Cerebellar cortex (tissue), 1 donor: ENCODE data around the gene MAPK8.
"Not testable (repeated sequence)": the region's sequence is repeated elsewhere in the genome, so short reads cannot be mapped to it uniquely, and the experiment has no call there.

Source experiments
- DNase-seq: peaks from one replicate; pipeline ENCODE4 v3.0.0-alpha.2; 2015; ENCODE audit warnings: low spot score

MAPK8 gene

GRCh38 chr10:48336978-48337599, 30.6 kb downstream of the MAPK8 start:
- DNase-seq = no peak

DNA sequence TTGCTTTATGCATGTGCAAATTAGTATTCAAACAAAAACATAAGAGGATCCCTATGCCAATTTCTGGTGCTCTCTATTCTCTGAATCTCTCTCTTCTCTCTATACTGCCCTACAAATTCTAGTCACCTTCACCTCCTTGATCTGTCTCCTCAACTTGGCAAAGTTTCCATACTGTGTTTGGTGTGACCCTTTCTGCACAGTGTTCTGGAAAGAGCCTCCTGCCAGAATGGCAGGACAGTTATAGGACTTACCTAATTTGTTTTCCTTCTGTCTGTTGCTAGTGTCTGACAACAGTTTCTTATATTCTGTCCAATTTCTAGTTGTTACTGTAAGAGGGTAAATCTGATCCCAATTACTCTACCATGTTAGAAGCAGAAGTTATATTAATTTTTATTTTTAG, 34.3 kb downstream of the MAPK8 start:
- DNase-seq = no peak

GRCh38 chr10:48343106-48343505, 36.6 kb downstream of the MAPK8 start:
- no peak for DNase-seq

DNA sequence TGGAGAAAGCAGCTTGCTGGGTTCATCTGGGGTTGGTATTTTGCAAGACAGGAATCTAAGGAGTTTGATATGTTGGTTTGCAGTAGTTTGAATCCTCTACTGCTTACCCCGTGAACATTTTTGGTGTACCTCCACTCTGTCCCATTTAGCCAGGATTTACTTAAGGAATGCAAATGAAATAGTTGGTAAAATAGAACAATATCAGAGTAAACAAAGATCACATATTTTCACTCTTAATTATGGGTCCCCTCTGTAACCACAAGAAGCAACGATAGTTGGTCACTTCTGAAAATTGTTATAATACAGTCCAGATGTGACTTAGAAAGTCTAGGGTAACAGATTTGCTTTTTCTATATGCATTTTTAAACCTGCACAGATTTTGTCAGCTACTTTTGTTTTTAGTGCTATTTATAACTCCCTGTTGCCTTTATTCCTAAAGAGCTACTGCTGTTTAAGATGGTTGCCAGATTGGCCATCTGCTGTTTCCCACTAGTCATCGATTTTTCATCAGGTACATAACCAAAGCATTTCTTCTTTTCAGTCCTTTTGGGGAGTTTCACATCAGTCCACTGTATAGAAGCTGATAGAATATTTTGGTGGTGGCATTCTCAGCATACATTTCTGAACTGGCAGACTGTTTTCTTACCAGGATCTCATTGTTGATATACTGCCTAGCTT, 37.6 kb downstream of the MAPK8 start:
- no peak for DNase-seq

DNA sequence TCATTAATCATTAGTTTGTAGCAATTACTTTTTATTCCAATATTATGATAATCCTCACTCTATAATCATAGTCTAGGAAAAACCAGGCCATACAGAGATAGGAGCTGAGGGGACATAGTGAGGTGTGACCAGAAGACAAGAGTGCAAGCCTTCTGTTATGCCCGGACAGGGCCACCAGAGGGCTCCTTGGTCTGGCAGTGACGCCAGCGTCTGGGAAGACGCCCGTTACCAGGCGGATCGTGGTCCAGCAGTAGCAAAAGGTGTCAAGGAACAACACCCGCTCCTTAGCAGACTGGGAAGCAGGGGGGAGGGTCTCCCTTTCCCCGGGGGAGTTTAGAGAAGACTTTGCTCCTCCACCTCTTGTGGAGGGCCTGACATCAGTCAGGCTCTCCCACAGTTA, 39.8 kb downstream of the MAPK8 start:
- not testable (repeated sequence) for DNase-seq

DNA sequence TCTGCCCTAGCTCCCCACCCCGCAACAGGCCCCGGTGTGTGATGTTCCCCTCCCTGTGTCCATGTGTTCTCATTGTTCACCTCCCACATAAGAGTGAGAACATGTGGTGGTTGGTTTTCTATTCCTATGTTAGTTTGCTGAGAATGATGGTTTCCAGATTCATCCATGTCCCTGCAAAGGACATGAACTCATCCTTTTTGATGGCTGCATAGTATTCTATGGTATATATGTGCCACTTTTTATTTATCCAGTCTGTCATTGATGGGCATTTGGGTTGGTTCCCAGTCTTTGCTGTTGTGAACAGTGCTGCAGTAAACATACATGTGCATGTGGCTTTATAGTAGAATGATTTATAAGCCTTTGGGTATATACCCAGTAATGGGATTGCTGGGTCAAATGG, 41.1 kb downstream of the MAPK8 start:
- not testable (repeated sequence) for DNase-seq

- not testable (repeated sequence) for DNase-seq
Measured at GRCh38 chr10:48347943-48348342, 41.5 kb downstream of the MAPK8 start.

- no peak for DNase-seq
Measured at GRCh38 chr10:48353246-48353645, 46.8 kb downstream of the MAPK8 start.

- DNase-seq = no peak
Measured at GRCh38 chr10:48357631-48358030, 51.2 kb downstream of the MAPK8 start.

DNA sequence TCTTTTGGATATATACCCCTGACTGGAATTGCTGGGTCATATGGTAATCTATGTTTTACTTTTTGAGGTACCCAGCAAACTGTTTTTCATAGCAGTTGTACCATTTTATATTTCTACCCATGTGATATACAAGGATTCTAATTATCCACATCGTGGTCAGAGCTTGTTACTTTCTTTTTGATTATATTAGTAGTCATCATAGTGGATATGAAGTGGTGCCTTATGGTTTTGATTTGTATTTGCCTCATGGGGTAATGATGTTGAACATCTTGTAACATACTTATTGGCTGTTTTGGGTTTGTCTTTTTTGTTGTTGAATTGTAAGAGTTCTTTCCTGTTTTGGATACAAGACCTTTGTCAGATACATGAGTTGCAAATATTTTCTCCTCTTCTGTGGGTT, 51.7 kb downstream of the MAPK8 start:
- DNase-seq = no peak

DNA sequence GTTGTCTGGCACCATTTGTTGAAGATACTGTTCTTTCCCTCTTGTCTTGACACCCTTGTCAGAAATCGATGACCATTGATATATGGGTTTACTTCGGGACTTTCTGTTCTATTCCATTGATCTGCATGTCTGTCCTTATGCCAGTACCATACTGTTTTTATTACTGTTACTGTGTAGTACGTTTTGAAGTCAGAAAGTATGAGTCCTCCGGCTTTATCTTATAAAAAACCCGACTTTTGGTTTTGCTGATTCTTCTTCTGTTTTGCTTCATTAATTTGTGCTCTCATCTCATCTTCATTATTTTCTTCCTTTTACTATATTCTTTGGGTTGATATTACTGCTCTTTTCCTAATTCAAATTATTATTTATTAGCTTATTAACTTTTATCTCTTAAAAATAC, 52.4 kb downstream of the MAPK8 start:
- DNase-seq = no peak

DNA sequence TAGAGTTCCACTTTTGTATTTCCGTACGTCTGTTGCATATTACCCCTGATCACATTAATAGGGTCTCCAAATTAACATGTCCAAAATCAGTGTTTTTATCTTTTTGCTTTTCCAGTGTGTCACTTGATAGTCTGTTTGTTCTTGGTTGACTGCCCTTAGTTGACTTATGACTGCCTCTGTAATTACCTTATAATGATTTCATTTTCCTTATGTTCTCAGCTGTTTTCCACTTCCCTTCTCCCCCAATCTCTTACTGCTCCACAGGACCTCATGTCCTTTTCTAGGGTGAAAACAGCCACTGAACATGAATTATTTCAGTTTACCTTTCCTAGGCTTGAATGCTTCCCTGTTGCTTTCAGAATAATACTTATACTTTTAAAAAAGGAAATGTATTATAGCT, 54.7 kb downstream of the MAPK8 start:
- no peak for DNase-seq

GRCh38 chr10:48363617-48364355, 57.3 kb downstream of the MAPK8 start:
- peak; percentile 81 for DNase-seq

- DNase-seq = peak; percentile 21
Measured at GRCh38 chr10:48364659-48365405, 58.4 kb downstream of the MAPK8 start.

DNA sequence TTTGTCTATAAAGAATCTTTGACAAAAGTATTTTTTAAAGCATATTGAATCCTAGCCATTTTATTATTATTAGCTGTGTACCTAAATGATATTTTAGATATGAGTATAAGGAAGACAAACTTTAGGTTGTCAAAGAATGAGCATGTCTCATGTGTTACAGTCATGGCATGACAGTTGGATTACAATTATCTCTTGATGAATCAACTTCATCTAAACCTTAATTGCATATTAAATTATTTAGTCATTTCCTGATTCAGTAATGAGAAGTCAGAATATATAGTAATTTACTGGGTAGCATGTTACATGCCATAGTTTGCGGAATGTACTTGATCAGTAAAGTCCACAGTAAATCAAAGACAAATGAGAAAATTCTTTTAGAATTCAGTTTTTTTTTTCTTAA, 59.2 kb downstream of the MAPK8 start:
- no peak for DNase-seq

DNA sequence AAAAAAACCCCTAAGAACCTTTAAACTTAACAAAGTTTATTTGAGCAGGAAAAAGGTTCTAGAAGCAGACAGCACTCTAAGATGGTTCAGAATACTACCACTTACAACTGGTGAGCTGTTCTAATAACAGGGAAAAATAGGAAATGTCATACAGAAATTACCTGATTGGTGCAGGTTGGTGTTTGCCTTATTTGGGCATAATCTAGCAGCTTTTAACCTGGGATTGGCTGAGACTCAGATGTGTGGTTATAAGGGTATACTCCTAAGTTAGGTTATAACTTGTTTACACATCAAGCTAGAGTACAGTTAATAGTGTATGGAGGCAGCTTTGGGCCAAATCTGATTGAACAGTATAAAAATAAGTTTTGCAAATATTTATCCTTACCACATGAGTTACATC, 59.8 kb downstream of the MAPK8 start:
- no peak for DNase-seq

DNA sequence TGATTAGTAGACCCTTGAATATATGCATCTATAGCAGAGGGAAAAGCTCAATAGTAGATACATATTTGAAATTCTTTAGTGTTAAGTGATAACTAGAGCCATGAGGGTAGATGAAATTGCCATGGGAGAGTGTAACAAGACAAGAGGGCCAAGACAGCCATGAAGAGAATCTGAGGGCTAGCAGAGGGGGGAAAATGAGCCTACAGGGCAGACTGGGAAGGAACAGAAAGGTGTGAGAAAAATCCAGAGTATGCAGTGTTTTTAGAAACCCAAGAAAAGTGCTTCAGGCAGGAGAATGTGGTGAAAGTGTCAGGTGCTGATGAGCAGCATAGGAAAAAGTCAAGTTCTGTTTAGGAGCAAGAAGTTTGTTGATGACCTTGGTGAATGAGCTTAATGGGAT, 63.0 kb downstream of the MAPK8 start:
- DNase-seq = no peak

GRCh38 chr10:48377751-48378530, 71.5 kb downstream of the MAPK8 start:
- no peak for DNase-seq

GRCh38 chr10:48378675-48379074, 72.2 kb downstream of the MAPK8 start:
- DNase-seq = no peak

DNA sequence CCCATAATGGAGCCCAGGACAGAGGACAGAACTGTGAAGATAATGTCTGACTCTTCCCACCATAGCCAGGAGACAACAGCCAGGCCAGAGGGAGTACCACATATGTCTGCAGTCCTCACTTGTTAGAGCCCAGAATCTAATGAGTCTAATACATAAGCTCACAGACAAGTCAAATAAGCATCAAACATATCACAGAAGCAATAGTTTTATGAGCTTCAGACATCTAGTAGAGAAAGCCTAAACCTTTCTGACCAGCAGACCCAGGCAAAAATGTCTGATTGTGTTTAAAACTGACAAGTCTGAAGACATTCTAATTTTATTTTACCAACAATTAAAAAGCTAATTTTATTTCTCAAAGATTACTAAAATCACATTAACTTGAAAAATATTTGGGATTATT, 75.5 kb downstream of the MAPK8 start:
- DNase-seq = no peak

- no peak for DNase-seq
Measured at GRCh38 chr10:48382982-48383381, 76.5 kb downstream of the MAPK8 start.

DNA sequence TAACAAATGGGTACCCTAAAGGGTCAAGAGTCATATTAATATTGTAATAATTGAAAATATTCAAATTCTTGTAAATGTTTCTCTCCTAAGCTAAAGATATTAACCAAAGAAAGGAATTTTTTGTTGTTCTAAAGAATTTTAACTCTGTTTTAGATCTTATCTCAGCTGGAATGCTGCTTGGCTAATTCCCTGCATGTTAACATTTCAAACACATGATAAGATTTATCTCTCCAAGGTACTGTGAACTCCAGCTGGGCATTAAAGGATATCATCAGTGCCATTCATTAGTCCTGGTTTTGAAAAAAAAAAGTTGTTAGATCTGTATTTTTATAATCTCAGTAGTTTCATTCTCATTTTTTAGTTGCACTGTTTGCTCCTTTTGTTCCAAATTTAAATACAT, 76.9 kb downstream of the MAPK8 start:
- no peak for DNase-seq
